ENCODE results near the gene TUBA1C. TPM values are rescaled to one million over a fixed set of nuclear protein-coding genes. Genes with fewer than 3 reads are reported as not detected.

TUBA1C gene
- total and polyA plus RNA-seq, 10 of the 15 experiments (the other 5 are each of a cell fraction or from before 2014, with no cell fraction given): 285 to 1,003 (median 441) TPM

DNA sequence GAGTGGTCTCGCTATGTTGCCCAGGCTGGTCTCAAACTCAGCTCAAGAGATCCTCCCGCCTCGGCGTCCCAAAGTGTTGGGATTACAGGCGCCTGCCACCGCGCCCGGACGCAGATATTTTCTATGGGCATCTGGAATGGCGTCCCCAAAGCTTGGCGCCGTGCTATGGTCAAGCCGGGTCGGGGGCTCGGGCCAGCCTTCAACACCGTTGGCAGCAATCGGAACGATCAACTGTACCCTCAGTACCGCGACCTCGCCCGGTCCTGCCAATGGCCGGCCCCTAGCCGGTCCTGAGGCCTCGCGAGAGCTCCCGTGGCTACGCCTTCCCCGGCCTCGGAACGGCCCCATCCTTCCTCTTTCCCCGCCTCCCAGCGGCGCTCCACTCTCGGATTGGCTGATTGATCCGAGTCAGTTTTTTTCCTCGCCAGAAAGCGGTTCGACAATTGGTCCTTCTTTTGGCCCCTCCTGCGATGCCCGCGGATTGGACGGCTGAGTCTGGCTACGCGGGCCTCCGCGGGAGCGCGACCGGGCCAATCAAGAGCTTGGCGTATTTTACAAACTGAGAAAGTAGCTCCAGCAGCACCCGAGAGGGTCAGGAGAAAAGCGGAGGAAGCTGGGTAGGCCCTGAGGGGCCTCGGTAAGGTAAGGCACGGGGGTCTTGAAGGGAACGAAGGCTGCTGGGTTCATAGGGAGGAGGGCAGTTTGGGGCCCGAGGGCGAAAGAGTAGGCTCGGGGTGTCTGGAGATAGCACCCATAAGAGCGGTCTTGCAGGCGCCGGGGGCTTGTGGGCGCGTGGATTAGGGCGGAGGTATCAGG, 58.0 kb downstream of the TUBA1C start, which contains the start of gene TROAP (continued):
- TF ChIP-seq CEBPB (IDR thresholded peaks at IDR 0.05; ENCODE audit: borderline replicate concordance in 1 of 2, low read depth in 2 of 2, low read length in 2 of 2) (no peak), TCF7 (IDR thresholded peaks at IDR 0.05; ENCODE audit: borderline replicate concordance) (no peak), ZSCAN29 (IDR thresholded peaks at IDR 0.05) (no peak), SIN3A (IDR thresholded peaks at IDR 0.05; ENCODE audit: low read depth, low read length) (peak; percentile 100), BRCA1 (IDR thresholded peaks at IDR 0.05; ENCODE audit: low read depth, low read length) (peak; percentile 71), PML (IDR thresholded peaks at IDR 0.05; ENCODE audit: low read length) (no peak), ZNF592 (IDR thresholded peaks at IDR 0.05) (no peak), IRF4 (IDR thresholded peaks at IDR 0.05; ENCODE audit: low read depth, low read length) (no peak), RAD21 (IDR thresholded peaks at IDR 0.05; ENCODE audit: insufficient read depth, low read depth, low read length) (no peak), GABPA (IDR thresholded peaks at IDR 0.05; ENCODE audit: low read depth) (no peak), CEBPZ (IDR thresholded peaks at IDR 0.05; ENCODE audit: low read depth, low read length) (peak; percentile 34; the same call in 1 of the 2 replicates), RFX5 (IDR thresholded peaks at IDR 0.05; ENCODE audit: low read depth, low read length) (peak; percentile 83), RELA (IDR thresholded peaks at IDR 0.05; ENCODE audit: borderline replicate concordance, partially characterized antibody) (no peak), E4F1 (IDR thresholded peaks at IDR 0.05; ENCODE audit: borderline replicate concordance, partially characterized antibody) (peak; percentile 46), CHD1 (IDR thresholded peaks at IDR 0.05; ENCODE audit: low read depth, low read length) (peak; percentile 47; the same call in 1 of the 2 replicates), E2F4 (IDR thresholded peaks at IDR 0.05; ENCODE audit: low read depth, low read length) (peak; percentile 99)
- TF ChIP-seq, protein P1, sequence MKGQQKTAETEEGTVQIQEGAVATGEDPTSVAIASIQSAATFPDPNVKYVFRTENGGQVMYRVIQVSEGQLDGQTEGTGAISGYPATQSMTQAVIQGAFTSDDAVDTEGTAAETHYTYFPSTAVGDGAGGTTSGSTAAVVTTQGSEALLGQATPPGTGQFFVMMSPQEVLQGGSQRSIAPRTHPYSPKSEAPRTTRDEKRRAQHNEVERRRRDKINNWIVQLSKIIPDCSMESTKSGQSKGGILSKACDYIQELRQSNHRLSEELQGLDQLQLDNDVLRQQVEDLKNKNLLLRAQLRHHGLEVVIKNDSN (IDR thresholded peaks at IDR 0.05; ENCODE audit: borderline replicate concordance, extremely low read length, insufficient read depth, low read depth, low read length): no peak

All from GM12878 (cell line).